ENCODE measurements around the gene INPP5J.

Gene INPP5J

GRCh38 chr22:31122196-31122531, 602 bp upstream of the INPP5J start:
- no peak for DNase-seq
- peak overlapping the region; percentile 16 to 40 for H3K27ac ChIP-seq
- H3K4me1 ChIP-seq = peaks cover 0 to 17% (median 11%) of the 10 kb centered on the region in 4 donors
- peak overlapping the region in 1 of 2 donors; percentile 42 for H3K4me3 ChIP-seq
- no peaks in the 10 kb centered on the region for H3K36me3 ChIP-seq
- TF ChIP-seq CTCF (IDR thresholded peaks at IDR 0.05) = no peak
- no peaks in the 10 kb centered on the region for H3K9me3 ChIP-seq
- H3K27me3 ChIP-seq = no peaks in the 10 kb centered on the region
- intact Hi-C loops (cut with DNase I; ENCODE audit: low total_unique reads) = no loop called here

- Histone ChIP-seq H3K27ac (peak overlapping the region in 1 of 2 donors; percentile 16), H3K9me3 (no peaks in the 10 kb centered on the region), H3K27me3 (no peaks in the 10 kb centered on the region), H3K4me3 (peak overlapping the region; percentile 42 to 45), H3K4me1 (peaks cover 0 to 17% (median 11%) of the 10 kb centered on the region in 4 donors), H3K36me3 (no peaks in the 10 kb centered on the region)
- no peak for DNase-seq
- TF ChIP-seq CTCF (IDR thresholded peaks at IDR 0.05) = no peak
- intact Hi-C loops (cut with DNase I; ENCODE audit: low total_unique reads) = no loop called here
Measured at GRCh38 chr22:31123292-31123602, 481 bp downstream of the INPP5J start.

- no peaks in the 10 kb centered on the region for H3K27me3 ChIP-seq
- no peak overlapping the region for H3K27ac ChIP-seq
- no peaks in the 10 kb centered on the region for H3K36me3 ChIP-seq
- H3K9me3 ChIP-seq = no peaks in the 10 kb centered on the region
- H3K4me3 ChIP-seq = no peak overlapping the region
- intact Hi-C loops (cut with DNase I; ENCODE audit: low total_unique reads) = no loop called here
- no peak for TF ChIP-seq CTCF (IDR thresholded peaks at IDR 0.05)
- peaks cover 0 to 17% (median 11%) of the 10 kb centered on the region in 4 donors for H3K4me1 ChIP-seq
- no peak for DNase-seq
Measured at GRCh38 chr22:31124290-31124689, 1.5 kb downstream of the INPP5J start.

GRCh38 chr22:31124811-31125465, 2.2 kb downstream of the INPP5J start:
- no peaks in the 10 kb centered on the region for H3K36me3 ChIP-seq
- no peaks in the 10 kb centered on the region for H3K27me3 ChIP-seq
- no peak for DNase-seq
- H3K4me3 ChIP-seq = no peak overlapping the region
- TF ChIP-seq CTCF (IDR thresholded peaks at IDR 0.05) = no peak
- H3K4me1 ChIP-seq = peaks cover 0 to 17% (median 11%) of the 10 kb centered on the region in 4 donors
- no peaks in the 10 kb centered on the region for H3K9me3 ChIP-seq
- no peak overlapping the region for H3K27ac ChIP-seq
- intact Hi-C loops (cut with DNase I; ENCODE audit: low total_unique reads) = no loop called here

- peaks cover 0 to 17% (median 11%) of the 10 kb centered on the region in 4 donors for H3K4me1 ChIP-seq
- no peaks in the 10 kb centered on the region for H3K27me3 ChIP-seq
- H3K4me3 ChIP-seq = no peak overlapping the region
- no peak for TF ChIP-seq CTCF (IDR thresholded peaks at IDR 0.05)
- no peaks in the 10 kb centered on the region for H3K9me3 ChIP-seq
- intact Hi-C loops (cut with DNase I; ENCODE audit: low total_unique reads) = no loop called here
- no peaks in the 10 kb centered on the region for H3K36me3 ChIP-seq
- DNase-seq = no peak
- H3K27ac ChIP-seq = no peak overlapping the region
Measured at GRCh38 chr22:31125521-31126117, 2.9 kb downstream of the INPP5J start.

Measured in tibial artery (tissue), 4 donors.